HG03097 (cell line): Measurements from ENCODE around the gene PHF19.

Experiments
- ATAC-seq: cut with Tn5 transposase; IDR thresholded peaks from one replicate; pipeline ENCODE4 v1.9.1; 2021; ENCODE audit not compliant: unreplicated experiment, low FRiP score

The PHF19 gene

DNA sequence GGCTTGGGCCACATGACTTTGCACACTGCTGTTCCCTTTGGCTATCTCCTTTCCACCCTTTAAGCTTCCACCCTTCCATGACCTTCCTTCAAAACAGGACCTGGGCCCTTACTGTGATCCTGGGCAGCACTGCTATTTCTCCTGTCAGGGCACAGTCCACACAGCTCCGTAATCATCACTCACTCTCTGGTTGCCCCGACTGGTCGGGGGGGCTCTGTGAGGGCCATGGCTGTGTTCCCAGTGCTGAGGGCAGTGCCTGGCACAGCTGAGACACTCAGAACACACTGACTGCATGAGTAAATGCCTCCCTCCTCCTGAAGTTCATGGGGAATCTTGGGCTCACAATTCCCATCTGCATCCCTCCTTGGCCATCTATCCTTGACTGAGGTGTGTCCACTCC lies 37.4 kb upstream of the PHF19 start:
- ATAC-seq = no peak

DNA sequence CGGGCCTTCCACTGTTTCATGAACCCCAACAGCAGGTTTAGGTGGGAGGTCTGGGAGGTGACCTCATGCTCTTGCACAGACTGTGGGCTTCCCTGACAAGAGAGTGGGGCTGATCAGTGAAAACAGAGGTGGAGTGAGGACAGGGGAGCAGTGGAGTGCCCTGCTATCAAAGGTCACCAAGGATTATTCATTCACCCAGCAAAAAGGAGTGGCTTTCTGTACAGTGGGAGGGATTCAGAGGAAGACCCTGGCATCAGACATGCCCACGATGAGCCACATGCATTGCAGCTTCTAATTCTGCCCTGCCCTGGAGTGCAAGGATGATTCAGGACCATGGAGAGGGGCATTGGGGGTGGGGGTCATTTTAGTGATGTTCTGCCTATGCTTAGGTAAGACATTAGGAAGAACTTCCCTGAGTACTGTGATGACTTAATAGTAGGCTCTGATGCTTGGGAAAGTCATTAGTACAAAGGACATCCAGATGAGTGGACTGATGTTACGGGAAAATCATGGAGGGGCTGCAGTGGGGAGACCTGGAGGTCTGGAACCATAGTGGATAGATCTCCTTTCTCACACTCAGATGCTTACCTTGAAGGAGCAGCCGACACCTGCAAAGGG lies 36.8 kb upstream of the PHF19 start:
- no peak for ATAC-seq

DNA sequence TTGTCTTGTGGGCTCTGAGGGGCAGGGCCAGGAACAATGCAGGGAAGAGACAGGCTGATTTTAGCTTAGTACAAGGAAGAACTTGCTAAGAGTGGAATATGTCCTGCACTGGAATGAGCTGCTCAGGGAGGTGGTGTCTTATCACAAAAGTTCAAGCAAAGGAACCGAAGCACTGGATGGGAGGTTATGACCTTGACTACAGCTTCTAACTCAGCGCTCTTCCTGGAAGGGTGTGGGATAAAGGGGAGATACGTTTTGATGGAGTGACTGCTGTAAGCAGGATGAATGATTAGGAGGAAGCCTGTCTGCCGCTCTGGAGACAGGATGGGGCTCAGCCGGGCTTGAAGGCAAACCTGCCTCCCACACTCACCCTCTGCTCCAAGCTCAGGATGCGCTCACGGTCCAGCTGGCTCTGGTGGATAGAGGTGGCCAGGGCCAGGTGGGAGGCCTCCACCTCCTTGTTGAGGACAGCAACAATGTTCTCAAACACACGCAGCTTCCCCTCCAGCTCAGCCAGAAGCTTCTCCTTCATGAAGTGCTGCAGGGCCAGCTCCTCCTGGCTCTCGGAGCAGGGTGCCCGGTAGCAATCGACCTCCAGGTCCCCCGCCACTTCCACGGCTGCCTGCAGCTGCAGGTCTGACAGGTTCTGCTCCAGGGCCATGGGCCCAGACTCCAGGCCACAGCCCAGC lies 36.1 kb upstream of the PHF19 start:
- no peak for ATAC-seq

DNA sequence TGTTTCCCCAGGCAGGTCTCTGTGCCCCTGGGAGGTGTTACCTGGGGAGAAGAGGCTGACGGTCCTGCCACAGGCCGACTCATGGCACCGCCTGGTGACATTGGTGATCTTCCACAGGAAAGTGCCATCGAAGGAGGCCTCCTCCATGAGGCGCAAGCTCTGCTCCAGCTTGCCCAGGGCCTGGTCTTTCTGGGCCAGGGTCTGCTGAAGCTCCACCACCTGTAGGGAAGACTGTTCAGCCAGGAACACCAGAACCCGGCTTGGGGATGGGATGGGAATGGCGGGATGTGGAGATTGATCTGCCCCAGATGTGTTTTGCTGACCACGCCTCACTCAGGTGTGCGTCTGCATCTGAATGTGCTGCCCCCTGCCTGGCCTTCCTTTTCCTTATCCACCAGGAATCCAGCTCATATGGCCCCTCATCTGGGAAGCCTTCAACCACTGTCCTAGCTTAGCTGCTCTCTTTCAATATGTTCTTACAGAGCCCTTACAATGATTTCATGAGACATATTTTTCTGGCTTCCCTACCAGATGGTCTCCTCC lies 34.4 kb upstream of the PHF19 start:
- no peak for ATAC-seq

DNA sequence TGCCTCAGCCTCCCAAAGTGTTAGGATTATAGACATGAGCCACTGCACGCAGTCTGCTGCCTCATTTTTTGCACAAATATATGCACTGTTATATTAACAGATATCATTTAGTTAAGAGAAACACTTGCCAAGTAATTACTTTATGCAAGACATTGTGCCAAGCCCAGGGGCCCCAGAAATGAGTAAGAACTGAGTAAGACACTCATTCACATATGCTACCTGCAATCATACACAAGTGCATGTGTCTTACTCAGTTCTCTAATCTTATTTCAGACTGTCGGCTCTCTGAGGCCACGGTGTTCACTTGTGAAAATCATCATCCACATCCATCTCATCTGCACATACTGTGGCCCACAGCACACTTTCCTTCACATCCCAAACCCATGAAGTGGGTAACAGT lies 33.7 kb upstream of the PHF19 start:
- no peak for ATAC-seq

DNA sequence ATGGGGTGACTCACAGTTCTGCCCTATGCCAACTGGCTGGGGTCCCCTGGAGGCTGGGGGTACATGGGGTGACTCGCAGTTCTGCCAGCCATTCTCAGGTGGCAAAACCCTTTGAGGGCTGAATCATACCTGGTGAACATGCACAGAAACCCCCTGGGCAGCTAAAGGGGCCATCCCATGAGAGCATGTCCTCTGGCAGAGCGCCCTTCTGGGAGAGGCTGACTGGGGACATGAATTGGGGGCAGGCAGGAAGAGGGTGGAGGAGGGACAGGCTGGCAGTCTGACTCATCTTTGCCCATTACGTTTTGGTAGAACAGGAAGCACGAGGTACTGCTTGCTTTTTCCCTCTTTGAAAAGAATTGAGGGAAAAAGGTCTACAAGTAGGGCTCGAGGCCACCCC lies 32.9 kb upstream of the PHF19 start:
- no peak for ATAC-seq

DNA sequence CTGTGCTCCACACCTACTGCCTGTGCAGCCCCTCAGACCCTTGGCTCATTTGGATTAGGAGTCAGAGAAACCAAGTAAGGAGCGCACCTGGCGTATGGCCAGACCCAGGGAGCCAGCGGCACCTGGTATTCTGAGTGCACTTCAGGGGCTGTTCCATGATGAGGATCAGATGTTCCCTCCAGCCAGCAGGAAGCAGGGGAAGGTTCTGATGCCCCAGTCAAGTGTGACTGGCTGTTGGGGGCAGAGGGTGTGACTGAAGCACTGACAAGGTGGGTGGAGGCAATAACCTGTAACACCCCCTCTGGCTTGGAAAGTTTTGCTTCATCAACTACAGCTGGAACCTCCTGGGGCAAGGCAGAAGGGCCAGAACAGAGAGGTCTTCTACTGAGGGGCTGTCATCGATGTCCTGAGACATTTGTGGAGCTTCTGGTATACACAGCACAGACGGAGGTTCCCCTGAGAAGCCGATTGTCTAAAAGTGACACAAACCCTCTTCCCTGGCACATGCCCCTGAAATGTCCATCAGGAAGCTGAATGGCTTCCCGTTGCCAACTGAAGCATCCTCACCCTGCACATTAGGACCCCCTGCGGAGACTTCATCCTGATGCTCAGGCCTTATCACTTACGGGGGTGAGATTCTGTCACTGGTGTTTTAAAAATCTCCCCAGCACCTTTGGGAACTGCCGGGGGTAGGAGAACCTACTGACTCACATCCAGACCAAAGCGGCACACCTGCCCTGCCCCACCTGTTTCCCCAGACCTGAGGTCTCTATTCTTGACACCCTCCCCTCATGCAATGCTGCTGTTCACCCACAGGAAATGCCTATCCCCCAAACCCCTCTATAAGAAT lies 28.6 kb upstream of the PHF19 start:
- ATAC-seq = no peak

DNA sequence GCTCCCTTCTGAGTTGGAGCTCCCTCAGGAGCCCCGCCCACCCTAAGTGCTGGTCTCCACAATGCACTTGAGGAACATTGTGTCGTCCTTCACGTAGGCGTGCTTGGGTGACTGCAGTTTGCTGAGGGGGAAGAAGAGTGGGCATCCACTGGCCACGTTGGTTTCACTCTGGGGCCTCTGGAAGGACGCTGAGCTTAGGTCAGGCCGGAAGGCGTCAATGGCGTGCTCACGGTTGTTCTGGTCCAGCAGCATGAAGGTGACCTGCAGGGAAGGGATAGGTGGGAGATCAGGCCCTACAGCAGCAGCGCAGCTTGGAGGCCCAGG lies 28.0 kb upstream of the PHF19 start:
- ATAC-seq = no peak

DNA sequence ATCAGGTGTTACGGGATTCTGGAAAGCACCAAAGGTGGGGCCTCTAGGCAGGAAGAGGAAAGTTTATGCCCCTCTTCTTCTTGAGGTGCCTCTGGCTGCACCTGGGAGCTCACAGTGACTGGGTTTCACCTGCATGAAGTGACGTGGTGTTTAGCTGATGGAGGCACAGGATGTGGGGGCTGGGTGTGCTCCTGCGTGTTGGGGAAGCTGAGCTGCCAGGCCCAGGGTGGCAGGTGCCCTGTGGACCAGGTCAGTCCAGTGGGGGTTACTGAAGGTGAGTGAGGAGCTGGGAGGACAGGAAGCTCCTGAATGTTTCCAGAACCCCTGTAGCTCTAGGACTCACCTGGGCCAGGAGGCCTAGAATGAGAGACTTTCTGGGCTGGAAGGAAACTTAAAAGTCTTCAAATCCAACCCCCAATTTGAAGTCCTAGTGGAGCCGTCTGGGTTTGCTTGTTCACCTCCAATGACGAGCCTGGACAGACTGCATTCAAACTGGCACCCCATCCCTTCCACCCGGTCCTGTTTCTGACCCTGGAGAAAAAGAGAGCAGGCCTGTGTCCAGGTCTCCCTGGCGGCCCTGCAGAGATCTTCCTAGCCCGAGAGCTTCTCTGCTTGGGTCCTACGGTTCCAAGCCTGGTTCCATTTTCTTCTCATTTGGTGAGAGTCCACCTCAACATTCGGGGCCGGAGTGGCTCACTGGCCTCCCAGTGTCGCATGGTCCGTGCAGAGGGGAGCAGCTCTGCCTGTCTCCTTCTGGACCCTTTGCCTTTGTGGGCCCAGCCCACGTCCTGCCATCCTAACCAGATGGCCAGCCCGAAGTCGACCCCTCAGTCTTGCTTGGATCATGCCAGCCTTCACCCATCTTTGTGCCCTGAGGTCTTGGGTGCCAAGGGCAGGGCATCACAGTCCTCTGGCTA lies 27.3 kb upstream of the PHF19 start:
- ATAC-seq = no peak

DNA sequence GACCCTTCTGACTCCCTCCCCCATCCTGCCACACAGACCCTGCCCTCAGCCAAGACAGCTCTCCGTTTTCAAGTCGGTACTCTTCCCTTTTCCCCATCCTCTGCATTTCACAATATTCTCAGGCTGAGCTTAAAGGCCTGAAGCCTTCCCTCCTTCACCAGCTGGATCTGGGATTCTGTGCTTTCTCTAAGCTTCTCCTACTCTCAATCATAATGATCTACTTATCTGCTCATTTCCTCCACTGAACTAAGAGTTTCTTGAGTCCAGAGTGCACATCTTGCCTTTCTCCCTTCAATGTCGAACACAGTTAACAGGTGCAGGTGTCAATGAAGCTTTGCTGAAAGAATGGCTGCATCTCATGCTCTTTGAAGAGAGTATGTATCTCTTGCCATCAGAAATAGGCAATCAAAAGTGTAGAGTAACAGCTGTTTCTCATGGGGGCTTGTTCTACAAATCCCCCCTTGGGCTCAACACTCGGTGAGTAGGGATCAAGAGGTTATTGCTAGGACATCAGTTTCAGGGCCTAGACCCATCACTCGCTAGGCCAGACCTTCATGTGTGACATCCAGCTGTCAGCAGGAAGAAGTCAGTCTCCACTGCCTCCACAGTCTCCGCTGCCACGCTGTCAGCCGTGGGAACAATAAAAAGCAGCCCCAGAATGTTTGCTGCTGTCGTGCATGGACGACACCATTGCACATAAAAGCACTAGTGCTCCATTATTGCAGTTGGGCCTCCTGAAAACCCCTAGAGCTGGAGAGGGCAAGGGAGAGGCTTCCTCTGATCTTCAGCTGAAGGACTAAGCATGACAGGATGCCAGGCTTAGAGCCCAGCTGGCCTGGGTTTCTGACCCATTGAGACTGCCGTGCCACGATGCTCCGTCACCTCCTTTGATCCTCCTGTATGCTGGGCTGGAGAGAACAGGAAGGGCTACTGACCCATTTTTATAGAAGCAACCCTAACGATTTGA lies 25.9 kb upstream of the PHF19 start:
- ATAC-seq = no peak

DNA sequence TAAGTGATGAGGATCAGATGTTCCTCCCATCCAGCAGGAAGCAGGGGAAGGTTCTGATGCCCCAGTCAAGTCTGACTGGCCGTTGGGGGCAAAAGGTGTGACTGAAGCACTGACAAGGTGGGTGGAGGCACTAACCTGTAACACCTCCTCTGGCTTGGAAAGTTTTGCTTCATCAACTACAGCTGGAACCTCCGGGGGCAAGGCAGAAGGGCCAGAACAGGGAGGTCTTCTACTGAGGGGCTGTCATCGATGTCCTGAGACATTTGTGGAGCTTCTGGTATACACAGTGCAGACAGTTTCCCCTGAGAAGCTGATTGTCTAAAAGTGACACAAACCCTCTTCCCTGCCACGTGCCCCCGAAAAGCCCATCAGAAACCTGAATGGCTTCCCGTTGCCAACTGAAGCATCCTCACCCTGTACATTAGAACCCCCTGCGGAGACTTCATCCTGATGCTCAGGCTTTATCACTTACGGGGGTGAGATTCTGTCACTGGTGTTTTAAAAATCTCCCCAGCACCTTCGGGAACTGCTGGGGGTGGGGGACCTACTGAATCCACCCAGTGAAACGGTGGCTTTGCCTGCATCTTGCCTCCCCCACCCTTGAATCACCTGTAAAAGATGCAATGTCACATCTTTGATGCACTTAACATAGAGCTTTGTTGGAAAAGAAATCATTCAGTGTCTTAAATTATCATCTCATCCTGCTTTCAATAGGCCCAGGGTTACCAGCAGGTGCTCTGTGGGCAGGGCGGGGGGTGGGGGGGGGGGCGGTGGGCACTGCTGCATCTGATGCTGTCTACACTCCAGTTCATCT lies 25.0 kb upstream of the PHF19 start:
- ATAC-seq = no peak

DNA sequence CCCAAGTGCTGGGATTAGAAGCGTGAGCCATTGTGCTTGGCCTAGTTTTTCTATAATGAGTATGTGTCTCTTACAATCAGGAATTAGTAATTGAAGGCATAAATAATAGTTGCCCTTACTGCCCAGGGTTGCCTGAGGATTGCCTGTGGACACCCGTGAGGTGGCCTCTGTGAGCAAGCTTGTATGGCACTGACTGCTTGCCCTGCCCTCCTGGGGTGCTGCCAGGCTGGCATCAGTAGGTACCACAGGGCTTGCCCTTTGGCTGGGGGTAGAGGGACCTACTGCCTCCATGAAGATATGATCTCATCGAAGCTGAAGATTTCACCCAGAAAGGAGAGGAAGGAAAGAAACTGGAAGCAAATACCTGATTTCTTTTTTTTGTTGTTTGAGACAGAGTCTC lies 23.8 kb upstream of the PHF19 start:
- ATAC-seq = no peak

DNA sequence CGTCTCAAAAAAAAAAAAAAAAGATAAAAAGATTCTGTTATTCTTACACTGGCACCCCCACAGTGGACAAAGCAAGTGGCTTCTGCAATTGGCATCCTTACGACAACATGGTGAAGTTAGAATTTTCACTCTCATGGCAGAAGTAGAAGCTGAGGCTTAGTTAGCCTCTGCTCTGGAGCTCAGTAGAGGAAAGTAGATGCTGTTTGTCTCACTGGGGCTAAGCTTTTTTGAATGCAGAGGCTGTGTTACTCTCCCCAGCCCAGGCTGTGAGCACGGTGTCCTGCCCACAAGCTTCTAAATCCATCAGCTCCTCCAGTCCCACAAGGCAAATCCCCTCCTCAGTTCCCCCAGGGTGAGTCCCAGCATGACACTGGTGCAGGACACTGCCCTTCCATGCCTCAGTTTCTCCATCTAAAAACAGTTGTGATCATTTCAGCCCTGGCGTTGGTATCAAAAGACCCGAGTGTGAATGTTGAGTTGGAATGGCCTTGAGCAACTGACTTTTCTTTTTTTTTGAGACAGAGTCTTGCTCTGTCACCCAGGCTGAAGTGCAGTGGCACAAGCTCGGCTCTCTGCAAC lies 22.6 kb upstream of the PHF19 start:
- no peak for ATAC-seq

DNA sequence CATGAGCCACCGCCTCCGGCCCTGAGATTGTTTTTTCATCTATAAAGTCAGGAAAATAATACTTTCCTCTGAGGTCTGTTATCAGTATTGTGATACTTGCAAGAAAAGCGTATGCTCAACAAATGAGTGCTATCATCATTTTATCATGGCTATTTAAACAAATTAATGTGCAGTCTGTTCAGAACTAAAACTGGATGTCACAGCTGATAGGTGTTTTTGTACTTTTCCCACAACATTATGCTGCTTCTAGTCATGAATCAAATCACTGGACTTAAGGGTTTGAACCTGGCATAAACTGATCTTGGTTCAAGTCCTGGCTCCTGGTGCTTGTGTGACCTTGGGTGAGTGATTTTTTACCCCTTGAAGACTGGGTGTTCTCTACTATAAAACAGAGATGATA lies 21.4 kb upstream of the PHF19 start:
- no peak for ATAC-seq

DNA sequence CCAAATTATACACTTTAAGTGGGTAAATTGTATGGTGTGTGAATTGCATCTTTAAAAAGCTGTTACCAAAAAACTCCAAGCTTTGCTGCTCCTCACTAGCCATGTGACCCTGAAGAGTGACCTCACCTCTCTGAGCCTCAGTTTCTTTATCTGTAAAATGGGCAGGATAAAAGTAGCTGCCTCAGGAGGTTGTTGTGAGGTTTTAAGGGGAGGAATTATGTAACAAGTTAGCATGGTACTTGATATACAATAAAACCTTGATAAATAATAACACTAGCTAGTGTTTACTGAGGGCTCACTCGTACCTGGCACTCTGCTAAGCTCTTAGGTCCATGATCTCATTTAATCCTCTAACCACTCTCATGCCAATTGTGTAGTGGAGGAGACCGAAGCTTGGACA lies 19.0 kb upstream of the PHF19 start:
- no peak for ATAC-seq

DNA sequence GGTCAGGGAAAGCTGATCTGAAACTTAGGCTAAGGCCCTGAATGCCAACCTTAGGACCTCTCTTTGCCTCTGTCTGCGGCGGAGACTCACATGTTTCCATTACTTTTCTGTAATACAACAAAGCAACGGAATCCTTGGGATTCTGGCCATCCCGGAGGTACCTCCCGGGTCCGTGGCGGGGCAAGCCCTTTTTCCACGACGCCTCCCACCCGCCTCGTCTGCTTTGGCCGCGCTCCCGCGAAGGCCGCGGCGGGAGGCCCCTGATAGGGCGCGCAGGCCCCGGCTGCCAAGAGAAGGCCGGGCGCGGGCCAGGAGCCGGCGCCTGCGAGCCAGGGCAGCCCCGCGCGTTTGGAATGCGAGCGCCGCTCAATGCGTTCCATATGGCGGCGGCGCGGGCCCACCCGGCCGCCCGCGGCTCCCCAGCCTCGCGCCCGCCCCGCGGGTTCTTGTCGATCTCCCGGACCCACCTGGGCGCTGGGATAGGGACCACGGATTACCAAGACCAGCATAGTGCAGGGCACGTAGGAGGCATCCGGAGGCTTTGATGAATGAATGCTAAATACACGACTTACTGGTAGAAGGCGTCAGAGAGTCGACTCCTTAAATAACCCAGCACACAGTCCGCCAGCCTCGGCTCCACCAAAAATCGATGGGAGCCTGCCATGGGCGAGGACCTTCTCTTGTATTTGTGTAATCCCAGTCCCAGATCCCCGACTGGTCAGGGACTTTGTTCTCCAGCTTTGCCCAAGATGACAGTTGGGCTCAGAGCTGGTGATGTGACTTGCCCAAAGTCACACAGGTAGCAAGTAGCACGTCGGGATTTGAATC lies 17.5 kb upstream of the PHF19 start:
- ATAC-seq = no peak

DNA sequence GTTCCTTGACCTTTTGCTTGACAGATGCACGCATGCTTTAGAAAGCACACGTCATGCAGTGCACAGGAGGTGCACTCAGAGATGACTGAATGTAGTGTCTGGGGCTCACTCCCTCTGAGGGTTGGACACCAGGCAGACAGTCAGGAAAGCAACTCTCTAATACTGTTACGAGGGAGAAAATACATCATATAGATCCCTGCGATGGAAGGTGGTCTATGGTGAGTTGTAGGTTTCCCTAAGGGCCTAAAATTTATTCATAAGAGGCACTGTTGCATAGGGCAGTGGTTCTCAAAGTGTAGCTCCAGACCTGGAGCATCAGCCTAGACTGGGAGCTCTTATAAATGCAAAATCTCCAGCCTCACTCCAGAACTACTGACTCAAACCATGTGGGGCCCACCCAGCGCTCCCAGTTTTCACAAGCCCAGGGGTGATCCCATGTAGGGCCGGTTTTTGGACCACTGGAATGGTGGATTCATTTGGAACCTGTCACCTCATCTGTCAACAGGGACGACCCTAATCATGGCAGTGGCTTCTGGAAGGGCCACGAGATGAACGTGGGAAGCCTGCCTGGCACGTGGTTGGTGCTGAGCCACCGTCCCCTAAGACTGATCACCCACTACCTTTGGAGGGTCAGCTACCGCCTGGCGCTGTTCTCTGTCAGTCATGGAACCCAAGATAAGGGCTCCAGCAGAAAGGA lies 16.8 kb upstream of the PHF19 start:
- no peak for ATAC-seq
